PC-3 (cell line): ENCODE measurements around the gene TNPO3. TPM values are rescaled to one million over a fixed set of nuclear protein-coding genes. Genes with fewer than 3 reads are reported as not detected.

ENCODE experiments used
- ATAC-seq: fragments of 200-7000 bp; cut with Tn5 transposase; 2 replicates; pipeline ENCODE4 v1.9.1; 2020; ENCODE audit warnings: mild to moderate bottlenecking, moderate library complexity
- BruUV-seq: library from RNA; stranded (reverse); fragments of 400-500 nt; replicated peaks from 2 replicates; lab custom pipeline; 2021; lab: Mats Ljungman, UMichigan
- CTCF ChIA-PET: fragments of 300-600 bp; sonication (Branson Sonifier 250); formaldehyde crosslinking; loops from one replicate; lab custom pipeline; 2022; ENCODE audit warnings: antibody characterized with exemption; lab: Charles Lee
- POLR2A ChIA-PET: fragments of 300-600 bp; sonication (Branson Sonifier 250); formaldehyde crosslinking; loops from one replicate; lab custom pipeline; 2022; ENCODE audit warnings: antibody characterized with exemption; ENCODE audit not compliant: unreplicated experiment; lab: Charles Lee
- DNase-seq: peaks from one replicate; pipeline ENCODE4 v3.0.0-alpha.2; 2015
- H2AFZ ChIP-seq: fragments of 300-600 bp; sonication (generic); 2 replicates; pipeline ENCODE4 v1.6.0; 2016; ENCODE audit warnings: antibody characterized with exemption, low read length
- H3F3A ChIP-seq: fragments of 300-600 bp; sonication (generic); one replicate; pipeline ENCODE4 v1.6.0; 2017; ENCODE audit warnings: antibody characterized with exemption, low read length, control low read depth, mild to moderate bottlenecking; ENCODE audit not compliant: unreplicated experiment
- H3K27ac ChIP-seq: fragments of 300-600 bp; sonication (generic); 2 replicates; pipeline ENCODE4 v1.5.1; 2016; ENCODE audit warnings: mild to moderate bottlenecking, low read length
- H3K27me3 ChIP-seq: fragments of 300-600 bp; sonication (generic); 2 replicates; pipeline ENCODE4 v1.6.1; 2016; ENCODE audit warnings: low read length, mixed read lengths
- H3K36me3 ChIP-seq: fragments of 300-600 bp; sonication (generic); 2 replicates; pipeline ENCODE4 v1.6.1; 2016; ENCODE audit warnings: low read depth, mixed run types, low read length, mixed read lengths
- H3K4me1 ChIP-seq: fragments of 300-600 bp; sonication (generic); 2 replicates; pipeline ENCODE4 v1.5.1; 2016; ENCODE audit warnings: low read length; ENCODE audit not compliant: insufficient read depth
- H3K4me2 ChIP-seq: fragments of 300-600 bp; sonication (generic); 2 replicates; pipeline ENCODE4 v1.6.0; 2016; ENCODE audit warnings: low read length
- H3K4me3 ChIP-seq: fragments of 300-600 bp; sonication (generic); 2 replicates; pipeline ENCODE4 v1.5.1; 2016; ENCODE audit warnings: mild to moderate bottlenecking, low read length, mixed read lengths
- H3K79me2 ChIP-seq: fragments of 300-600 bp; sonication (generic); 2 replicates; pipeline ENCODE4 v1.6.1; 2017; ENCODE audit warnings: low read length, mixed read lengths
- H3K9ac ChIP-seq: fragments of 300-600 bp; sonication (generic); 2 replicates; pipeline ENCODE4 v1.6.0; 2016; ENCODE audit warnings: mild to moderate bottlenecking, low read length
- H3K9me2 ChIP-seq: fragments of 300-600 bp; sonication (generic); replicated peaks from 2 replicates; pipeline ENCODE4 v1.6.1; 2016; ENCODE audit warnings: mixed run types, low read length, mixed read lengths
- H3K9me3 ChIP-seq: fragments of 300-600 bp; sonication (generic); 2 replicates; pipeline ENCODE4 v1.6.1; 2016; ENCODE audit warnings: low read length, mixed read lengths
- H4K20me1 ChIP-seq: fragments of 300-600 bp; sonication (generic); 2 replicates; pipeline ENCODE4 v1.6.1; 2016; ENCODE audit warnings: low read length, mixed read lengths
- EZH2 ChIP-seq: fragments of 300-600 bp; sonication (generic); IDR thresholded peaks from one replicate; pipeline ENCODE4 v1.6.1; 2017; ENCODE audit warnings: antibody characterized with exemption, mild to moderate bottlenecking, low read length; ENCODE audit not compliant: unreplicated experiment
- EZH2phosphoT487 ChIP-seq: fragments of 300-600 bp; sonication (generic); IDR thresholded peaks from 2 replicates; pipeline ENCODE4 v1.6.1; 2018; ENCODE audit warnings: mild to moderate bottlenecking, antibody characterized with exemption, low read length, borderline replicate concordance
- intact Hi-C: fragments of 100-400 bp; cut with micrococcal nuclease; formaldehyde crosslinking; loops from 2 replicates; pipeline ENCODE4 v1.9.0; 2023
- total RNA-seq: library from RNA; depleted of rRNA; stranded (reverse); fragments of >200 nt; gene quantifications from 2 replicates; pipeline ENCODE4 v1.2.3, GENCODE V29; 2014
- TF ChIP-seq, protein P1 (sequence below): fragments of 300-600 bp; sonication (generic); conservative IDR thresholded peaks from 2 replicates; pipeline ENCODE4 v1.5.1; 2017; ENCODE audit warnings: antibody characterized with exemption, low read depth, mild to moderate bottlenecking, low read length

The TNPO3 gene
- total RNA-seq, 1 experiment from 2014 or later = 55.9 TPM

DNA sequence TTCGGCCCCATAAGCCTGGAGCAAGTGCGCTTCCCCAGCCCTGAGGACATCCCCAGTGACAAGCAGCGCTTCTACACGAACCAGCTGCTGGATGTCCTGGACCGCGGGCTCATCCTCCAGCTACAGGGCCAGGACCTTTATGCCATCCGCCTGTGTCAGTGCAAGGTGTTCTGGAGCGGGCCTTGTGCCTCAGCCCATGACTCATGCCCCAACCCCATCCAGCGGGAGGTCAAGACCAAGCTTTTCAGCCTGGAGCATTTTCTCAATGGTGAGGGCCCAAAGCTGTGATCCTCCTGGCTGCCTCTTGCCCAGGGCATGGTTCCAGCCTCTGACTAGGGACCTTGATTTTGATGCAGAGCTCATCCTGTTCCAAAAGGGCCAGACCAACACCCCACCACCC, 107.1 kb downstream of the TNPO3 start:
- no peaks in the 10 kb centered on the region for H3K9me2 ChIP-seq
- TF ChIP-seq EZH2phosphoT487 (no peak), EZH2 (no peak)
- TF ChIP-seq, protein P1, sequence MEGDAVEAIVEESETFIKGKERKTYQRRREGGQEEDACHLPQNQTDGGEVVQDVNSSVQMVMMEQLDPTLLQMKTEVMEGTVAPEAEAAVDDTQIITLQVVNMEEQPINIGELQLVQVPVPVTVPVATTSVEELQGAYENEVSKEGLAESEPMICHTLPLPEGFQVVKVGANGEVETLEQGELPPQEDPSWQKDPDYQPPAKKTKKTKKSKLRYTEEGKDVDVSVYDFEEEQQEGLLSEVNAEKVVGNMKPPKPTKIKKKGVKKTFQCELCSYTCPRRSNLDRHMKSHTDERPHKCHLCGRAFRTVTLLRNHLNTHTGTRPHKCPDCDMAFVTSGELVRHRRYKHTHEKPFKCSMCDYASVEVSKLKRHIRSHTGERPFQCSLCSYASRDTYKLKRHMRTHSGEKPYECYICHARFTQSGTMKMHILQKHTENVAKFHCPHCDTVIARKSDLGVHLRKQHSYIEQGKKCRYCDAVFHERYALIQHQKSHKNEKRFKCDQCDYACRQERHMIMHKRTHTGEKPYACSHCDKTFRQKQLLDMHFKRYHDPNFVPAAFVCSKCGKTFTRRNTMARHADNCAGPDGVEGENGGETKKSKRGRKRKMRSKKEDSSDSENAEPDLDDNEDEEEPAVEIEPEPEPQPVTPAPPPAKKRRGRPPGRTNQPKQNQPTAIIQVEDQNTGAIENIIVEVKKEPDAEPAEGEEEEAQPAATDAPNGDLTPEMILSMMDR = no peak
- H3K36me3 ChIP-seq = 0 out of 2 replicates have a peak, but pooled peaks cover 5% of the 10 kb centered on the region
- H3K4me3 ChIP-seq = no peak overlapping the region
- H3K9ac ChIP-seq = no peak overlapping the region
- no peaks in the 10 kb centered on the region for H3K4me1 ChIP-seq
- no peaks in the 10 kb centered on the region for H3F3A ChIP-seq
- no TSS peak for BruUV-seq
- ChIA-PET CTCF (interaction anchor here (1.0 kb wide), 1 partner anchor 25 kb away, joined by 3 read pairs; no protein-coding TSS in a partner anchor), POLR2A (interaction anchor here (0.6 kb wide), 1 partner anchor 122 kb away, joined by 6 read pairs; no protein-coding TSS in a partner anchor)
- intact Hi-C loops = no loop called here
- peak; percentile 18 for DNase-seq
- ATAC-seq = peak; percentile 45
- no peak overlapping the region for H3K27ac ChIP-seq
- no peak overlapping the region for H2AFZ ChIP-seq
- H3K9me3 ChIP-seq = no peaks in the 10 kb centered on the region
- H4K20me1 ChIP-seq = no peaks in the 10 kb centered on the region
- no peak overlapping the region for H3K4me2 ChIP-seq
- H3K27me3 ChIP-seq = no peaks in the 10 kb centered on the region
- H3K79me2 ChIP-seq = no peaks in the 10 kb centered on the region

DNA sequence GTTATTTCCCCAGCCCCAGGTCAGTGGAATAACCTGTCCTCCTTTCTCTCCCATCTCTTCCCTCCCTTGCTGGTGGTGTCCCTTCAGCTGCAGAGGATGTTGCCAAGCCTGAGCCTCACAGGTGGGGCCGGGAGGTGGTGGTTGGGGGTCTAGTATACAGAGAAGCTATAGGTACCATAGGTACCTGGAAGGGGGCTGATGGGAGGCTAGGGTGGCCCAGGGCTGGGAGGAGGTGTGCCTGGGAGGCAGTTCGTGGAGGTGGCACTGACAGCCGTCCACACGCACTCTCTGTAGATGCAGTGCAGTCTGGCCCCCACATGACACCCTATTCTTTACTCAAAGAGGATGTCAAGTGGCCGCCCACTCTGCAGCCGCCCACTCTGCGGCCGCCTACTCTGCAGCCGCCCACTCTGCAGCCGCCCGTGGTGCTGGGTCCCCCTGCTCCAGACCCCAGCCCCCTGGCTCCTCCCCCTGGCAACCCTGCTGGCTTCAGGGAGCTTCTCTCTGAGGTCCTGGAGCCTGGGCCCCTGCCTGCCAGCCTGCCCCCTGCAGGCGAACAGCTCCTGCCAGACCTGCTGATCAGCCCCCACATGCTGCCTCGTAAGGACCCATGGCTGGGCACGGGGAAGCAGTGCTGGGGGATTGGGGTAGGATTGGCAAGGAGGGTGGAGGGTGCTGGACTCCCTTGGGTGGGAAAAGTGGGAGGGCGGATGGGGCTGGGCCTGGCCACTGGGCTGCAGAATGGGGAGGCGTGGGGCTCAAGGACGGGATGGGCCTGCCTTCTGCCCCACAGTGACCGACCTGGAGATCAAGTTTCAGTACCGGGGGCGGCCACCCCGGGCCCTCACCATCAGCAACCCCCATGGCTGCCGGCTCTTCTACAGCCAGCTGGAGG, 107.7 kb downstream of the TNPO3 start:
- H3K27me3 ChIP-seq = no peaks in the 10 kb centered on the region
- no peak overlapping the region for H3K9ac ChIP-seq
- TF ChIP-seq, protein P1 = peak; percentile 43
- no peak for TF ChIP-seq EZH2
- no peak overlapping the region for H2AFZ ChIP-seq
- DNase-seq (no peak), ATAC-seq (no peak)
- no peaks in the 10 kb centered on the region for H4K20me1 ChIP-seq
- no peaks in the 10 kb centered on the region for H3K9me2 ChIP-seq
- no peaks in the 10 kb centered on the region for H3K36me3 ChIP-seq
- no peaks in the 10 kb centered on the region for H3F3A ChIP-seq
- H3K27ac ChIP-seq = no peak overlapping the region
- H3K4me1 ChIP-seq = no peaks in the 10 kb centered on the region
- no peaks in the 10 kb centered on the region for H3K9me3 ChIP-seq
- H3K79me2 ChIP-seq = no peaks in the 10 kb centered on the region
- H3K4me3 ChIP-seq = no peak overlapping the region
- ChIA-PET POLR2A (interaction anchor here (0.6 kb wide), 1 partner anchor 121 kb away, joined by 6 read pairs; no protein-coding TSS in a partner anchor), CTCF (interaction anchor here (1.0 kb wide), 1 partner anchor 25 kb away, joined by 3 read pairs; no protein-coding TSS in a partner anchor)
- no TSS peak for BruUV-seq
- no peak overlapping the region for H3K4me2 ChIP-seq
- intact Hi-C loops = no loop called here
